ENCODE data around the gene C7orf33. TPM values are rescaled to one million over a fixed set of nuclear protein-coding genes. Genes with fewer than 3 reads are reported as not detected.

The C7orf33 gene
- total RNA-seq, 1 experiment from 2014 or later, result not detected

DNA sequence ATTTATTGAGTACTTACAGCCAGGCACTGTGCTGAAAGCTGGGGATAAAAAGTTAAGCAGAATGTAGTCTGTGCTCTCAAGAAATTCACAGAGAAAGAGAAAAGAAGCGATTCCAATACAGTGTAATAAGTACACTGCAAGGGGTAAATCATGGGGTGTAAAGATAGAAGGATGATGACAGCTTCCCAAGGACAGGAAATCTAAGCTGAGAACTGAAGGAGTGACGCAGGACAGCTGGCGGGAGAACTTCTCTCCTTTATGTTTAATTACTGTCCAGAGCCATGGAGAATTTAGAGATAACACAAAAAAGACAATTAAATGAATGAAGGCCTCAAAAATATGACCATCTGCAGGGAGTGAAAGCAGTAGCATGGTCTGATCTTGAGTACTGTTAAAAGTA is 34.8 kb downstream of the C7orf33 start (continued):
- TF ChIP-seq, protein P1, sequence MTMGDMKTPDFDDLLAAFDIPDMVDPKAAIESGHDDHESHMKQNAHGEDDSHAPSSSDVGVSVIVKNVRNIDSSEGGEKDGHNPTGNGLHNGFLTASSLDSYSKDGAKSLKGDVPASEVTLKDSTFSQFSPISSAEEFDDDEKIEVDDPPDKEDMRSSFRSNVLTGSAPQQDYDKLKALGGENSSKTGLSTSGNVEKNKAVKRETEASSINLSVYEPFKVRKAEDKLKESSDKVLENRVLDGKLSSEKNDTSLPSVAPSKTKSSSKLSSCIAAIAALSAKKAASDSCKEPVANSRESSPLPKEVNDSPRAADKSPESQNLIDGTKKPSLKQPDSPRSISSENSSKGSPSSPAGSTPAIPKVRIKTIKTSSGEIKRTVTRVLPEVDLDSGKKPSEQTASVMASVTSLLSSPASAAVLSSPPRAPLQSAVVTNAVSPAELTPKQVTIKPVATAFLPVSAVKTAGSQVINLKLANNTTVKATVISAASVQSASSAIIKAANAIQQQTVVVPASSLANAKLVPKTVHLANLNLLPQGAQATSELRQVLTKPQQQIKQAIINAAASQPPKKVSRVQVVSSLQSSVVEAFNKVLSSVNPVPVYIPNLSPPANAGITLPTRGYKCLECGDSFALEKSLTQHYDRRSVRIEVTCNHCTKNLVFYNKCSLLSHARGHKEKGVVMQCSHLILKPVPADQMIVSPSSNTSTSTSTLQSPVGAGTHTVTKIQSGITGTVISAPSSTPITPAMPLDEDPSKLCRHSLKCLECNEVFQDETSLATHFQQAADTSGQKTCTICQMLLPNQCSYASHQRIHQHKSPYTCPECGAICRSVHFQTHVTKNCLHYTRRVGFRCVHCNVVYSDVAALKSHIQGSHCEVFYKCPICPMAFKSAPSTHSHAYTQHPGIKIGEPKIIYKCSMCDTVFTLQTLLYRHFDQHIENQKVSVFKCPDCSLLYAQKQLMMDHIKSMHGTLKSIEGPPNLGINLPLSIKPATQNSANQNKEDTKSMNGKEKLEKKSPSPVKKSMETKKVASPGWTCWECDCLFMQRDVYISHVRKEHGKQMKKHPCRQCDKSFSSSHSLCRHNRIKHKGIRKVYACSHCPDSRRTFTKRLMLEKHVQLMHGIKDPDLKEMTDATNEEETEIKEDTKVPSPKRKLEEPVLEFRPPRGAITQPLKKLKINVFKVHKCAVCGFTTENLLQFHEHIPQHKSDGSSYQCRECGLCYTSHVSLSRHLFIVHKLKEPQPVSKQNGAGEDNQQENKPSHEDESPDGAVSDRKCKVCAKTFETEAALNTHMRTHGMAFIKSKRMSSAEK (CRISPR knock-in tag; IDR thresholded peaks at IDR 0.05; ENCODE audit: borderline replicate concordance), result no peak

DNA sequence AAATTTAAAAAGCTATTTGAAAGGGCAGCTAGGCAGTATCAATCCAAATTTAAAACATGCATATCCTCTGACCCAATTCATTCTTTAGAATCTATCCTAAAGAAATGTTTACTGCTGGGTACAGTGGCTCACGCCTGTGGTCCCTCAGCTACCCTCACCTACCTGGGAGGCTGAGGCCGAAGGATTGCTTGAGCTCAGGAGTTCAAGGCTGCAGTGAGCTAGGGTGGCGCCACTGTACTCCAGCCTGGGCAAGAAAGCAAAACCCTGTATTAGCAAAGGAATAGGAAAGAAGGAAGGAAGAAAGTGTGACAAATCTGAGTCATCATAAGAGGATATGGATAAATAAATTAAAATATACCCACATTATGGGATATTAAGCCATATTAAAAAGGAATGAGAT is 36.3 kb downstream of the C7orf33 start:
- no peak for ATAC-seq
- Mint-ChIP-seq H3K27me3 (ENCODE audit: low read depth) (no peaks in the 10 kb centered on the region; the same call in 1 of the 2 replicates), H3K9me3 (no peaks in the 10 kb centered on the region), H3K4me3 (no peak overlapping the region), H3K4me1 (peaks cover 27% of the 10 kb centered on the region), H3K36me3 (no peaks in the 10 kb centered on the region), H3K27ac (peak overlapping the region; percentile 72; the same call in 1 of the 2 replicates)
- POLR2A ChIA-PET, result no interaction called here
- TF ChIP-seq CREM (CRISPR knock-in tag; IDR thresholded peaks at IDR 0.05) (no peak), KAT7 (CRISPR knock-in tag; IDR thresholded peaks at IDR 0.05; ENCODE audit: borderline replicate concordance) (no peak), TCF7 (CRISPR knock-in tag; IDR thresholded peaks at IDR 0.05; ENCODE audit: low read depth) (no peak)
- TF ChIP-seq, protein P2, sequence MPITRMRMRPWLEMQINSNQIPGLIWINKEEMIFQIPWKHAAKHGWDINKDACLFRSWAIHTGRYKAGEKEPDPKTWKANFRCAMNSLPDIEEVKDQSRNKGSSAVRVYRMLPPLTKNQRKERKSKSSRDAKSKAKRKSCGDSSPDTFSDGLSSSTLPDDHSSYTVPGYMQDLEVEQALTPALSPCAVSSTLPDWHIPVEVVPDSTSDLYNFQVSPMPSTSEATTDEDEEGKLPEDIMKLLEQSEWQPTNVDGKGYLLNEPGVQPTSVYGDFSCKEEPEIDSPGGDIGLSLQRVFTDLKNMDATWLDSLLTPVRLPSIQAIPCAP (CRISPR knock-in tag; IDR thresholded peaks at IDR 0.05), result no peak
- TF ChIP-seq, protein P3, sequence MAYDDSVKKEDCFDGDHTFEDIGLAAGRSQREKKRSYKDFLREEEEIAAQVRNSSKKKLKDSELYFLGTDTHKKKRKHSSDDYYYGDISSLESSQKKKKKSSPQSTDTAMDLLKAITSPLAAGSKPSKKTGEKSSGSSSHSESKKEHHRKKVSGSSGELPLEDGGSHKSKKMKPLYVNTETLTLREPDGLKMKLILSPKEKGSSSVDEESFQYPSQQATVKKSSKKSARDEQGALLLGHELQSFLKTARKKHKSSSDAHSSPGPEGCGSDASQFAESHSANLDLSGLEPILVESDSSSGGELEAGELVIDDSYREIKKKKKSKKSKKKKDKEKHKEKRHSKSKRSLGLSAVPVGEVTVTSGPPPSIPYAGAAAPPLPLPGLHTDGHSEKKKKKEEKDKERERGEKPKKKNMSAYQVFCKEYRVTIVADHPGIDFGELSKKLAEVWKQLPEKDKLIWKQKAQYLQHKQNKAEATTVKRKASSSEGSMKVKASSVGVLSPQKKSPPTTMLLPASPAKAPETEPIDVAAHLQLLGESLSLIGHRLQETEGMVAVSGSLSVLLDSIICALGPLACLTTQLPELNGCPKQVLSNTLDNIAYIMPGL (CRISPR knock-in tag; IDR thresholded peaks at IDR 0.05), result no peak
- TF ChIP-seq, protein P4, sequence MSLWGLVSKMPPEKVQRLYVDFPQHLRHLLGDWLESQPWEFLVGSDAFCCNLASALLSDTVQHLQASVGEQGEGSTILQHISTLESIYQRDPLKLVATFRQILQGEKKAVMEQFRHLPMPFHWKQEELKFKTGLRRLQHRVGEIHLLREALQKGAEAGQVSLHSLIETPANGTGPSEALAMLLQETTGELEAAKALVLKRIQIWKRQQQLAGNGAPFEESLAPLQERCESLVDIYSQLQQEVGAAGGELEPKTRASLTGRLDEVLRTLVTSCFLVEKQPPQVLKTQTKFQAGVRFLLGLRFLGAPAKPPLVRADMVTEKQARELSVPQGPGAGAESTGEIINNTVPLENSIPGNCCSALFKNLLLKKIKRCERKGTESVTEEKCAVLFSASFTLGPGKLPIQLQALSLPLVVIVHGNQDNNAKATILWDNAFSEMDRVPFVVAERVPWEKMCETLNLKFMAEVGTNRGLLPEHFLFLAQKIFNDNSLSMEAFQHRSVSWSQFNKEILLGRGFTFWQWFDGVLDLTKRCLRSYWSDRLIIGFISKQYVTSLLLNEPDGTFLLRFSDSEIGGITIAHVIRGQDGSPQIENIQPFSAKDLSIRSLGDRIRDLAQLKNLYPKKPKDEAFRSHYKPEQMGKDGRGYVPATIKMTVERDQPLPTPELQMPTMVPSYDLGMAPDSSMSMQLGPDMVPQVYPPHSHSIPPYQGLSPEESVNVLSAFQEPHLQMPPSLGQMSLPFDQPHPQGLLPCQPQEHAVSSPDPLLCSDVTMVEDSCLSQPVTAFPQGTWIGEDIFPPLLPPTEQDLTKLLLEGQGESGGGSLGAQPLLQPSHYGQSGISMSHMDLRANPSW (CRISPR knock-in tag; conservative IDR thresholded peaks at IDR 0.05; ENCODE audit: low read depth), result no peak
- CTCF ChIA-PET, result interaction anchor here (0.6 to 1.8 kb wide), 2 partner anchors 15 to 321 kb away, joined by 3 to 5 read pairs; no protein-coding TSS in a partner anchor
- no peak for DNase-seq (ENCODE audit: low spot score)

DNA sequence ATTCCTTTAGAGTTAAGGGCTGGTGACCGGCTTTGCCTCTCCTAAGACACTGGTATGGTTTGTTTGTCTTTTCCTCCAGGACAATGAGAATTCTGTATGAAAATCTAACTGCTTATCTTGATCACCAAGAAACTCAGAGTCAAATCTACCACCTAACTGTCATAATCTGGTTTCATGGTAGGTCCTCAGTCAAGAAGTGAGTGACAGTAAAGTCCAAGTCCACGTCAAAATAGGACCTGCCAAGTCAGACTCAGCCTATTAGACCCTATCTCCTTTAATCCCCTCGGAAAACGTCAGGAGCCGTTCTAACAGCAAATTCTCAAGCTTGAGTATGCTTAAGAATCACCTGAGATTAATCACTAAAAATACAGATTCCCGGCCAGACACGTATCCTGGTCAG is 37.4 kb downstream of the C7orf33 start:
- Mint-ChIP-seq H3K36me3 (no peaks in the 10 kb centered on the region), H3K4me3 (no peak overlapping the region), H3K9me3 (no peaks in the 10 kb centered on the region), H3K27ac (no peak overlapping the region), H3K4me1 (peaks cover 24% of the 10 kb centered on the region), H3K27me3 (ENCODE audit: low read depth) (no peaks in the 10 kb centered on the region; the same call in 1 of the 2 replicates)
- DNase-seq (ENCODE audit: low spot score), result no peak
- POLR2A ChIA-PET, result no interaction called here
- CTCF ChIA-PET, result interaction anchor here (0.6 to 1.8 kb wide), 2 partner anchors 16 to 123 kb away, joined by 5 read pairs; no protein-coding TSS in a partner anchor
- no peak for TF ChIP-seq CREM (CRISPR knock-in tag; IDR thresholded peaks at IDR 0.05)
- no peak for TF ChIP-seq ZNF232 (CRISPR knock-in tag; IDR thresholded peaks at IDR 0.05)
- TF ChIP-seq SOX15 (CRISPR knock-in tag; IDR thresholded peaks at IDR 0.05), result no peak
- no peak for TF ChIP-seq ZNF138 (CRISPR knock-in tag; conservative IDR thresholded peaks at IDR 0.05)
- TF ChIP-seq SP1 (CRISPR knock-in tag; conservative IDR thresholded peaks at IDR 0.05), result no peak
- no peak for TF ChIP-seq ZNF671 (CRISPR knock-in tag; IDR thresholded peaks at IDR 0.05)
- TF ChIP-seq, protein P5, sequence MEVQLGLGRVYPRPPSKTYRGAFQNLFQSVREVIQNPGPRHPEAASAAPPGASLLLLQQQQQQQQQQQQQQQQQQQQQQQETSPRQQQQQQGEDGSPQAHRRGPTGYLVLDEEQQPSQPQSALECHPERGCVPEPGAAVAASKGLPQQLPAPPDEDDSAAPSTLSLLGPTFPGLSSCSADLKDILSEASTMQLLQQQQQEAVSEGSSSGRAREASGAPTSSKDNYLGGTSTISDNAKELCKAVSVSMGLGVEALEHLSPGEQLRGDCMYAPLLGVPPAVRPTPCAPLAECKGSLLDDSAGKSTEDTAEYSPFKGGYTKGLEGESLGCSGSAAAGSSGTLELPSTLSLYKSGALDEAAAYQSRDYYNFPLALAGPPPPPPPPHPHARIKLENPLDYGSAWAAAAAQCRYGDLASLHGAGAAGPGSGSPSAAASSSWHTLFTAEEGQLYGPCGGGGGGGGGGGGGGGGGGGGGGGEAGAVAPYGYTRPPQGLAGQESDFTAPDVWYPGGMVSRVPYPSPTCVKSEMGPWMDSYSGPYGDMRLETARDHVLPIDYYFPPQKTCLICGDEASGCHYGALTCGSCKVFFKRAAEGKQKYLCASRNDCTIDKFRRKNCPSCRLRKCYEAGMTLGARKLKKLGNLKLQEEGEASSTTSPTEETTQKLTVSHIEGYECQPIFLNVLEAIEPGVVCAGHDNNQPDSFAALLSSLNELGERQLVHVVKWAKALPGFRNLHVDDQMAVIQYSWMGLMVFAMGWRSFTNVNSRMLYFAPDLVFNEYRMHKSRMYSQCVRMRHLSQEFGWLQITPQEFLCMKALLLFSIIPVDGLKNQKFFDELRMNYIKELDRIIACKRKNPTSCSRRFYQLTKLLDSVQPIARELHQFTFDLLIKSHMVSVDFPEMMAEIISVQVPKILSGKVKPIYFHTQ (CRISPR knock-in tag; IDR thresholded peaks at IDR 0.05), result no peak
- ATAC-seq, result no peak
